Loucy (cell line): ENCODE measurements around the gene TPK1.

ENCODE experiments used
- H2AFZ ChIP-seq: fragments of 200-600 bp; sonication (generic); 2 replicates; pipeline ENCODE4 v1.6.0; 2016; ENCODE audit warnings: antibody characterized with exemption, mild to moderate bottlenecking, low read length, moderate library complexity
- H3F3A ChIP-seq: fragments of 200-600 bp; 2 replicates; pipeline ENCODE4 v1.6.0; 2016; ENCODE audit warnings: antibody characterized with exemption, low read depth, mild to moderate bottlenecking
- H3K27me3 ChIP-seq: fragments of 200-600 bp; sonication (generic); 2 replicates; pipeline ENCODE4 v1.6.1; 2014; ENCODE audit warnings: low read length, mild to moderate bottlenecking; ENCODE audit not compliant: insufficient read depth, poor library complexity, severe bottlenecking
- H3K36me3 ChIP-seq: fragments of 200-600 bp; sonication (generic); 2 replicates; pipeline ENCODE4 v1.6.1; 2016; ENCODE audit warnings: low read length; ENCODE audit not compliant: insufficient read depth
- H3K4me1 ChIP-seq: fragments of 200-600 bp; sonication (generic); 2 replicates; pipeline ENCODE4 v1.5.1; 2014; ENCODE audit warnings: low read length, mild to moderate bottlenecking; ENCODE audit not compliant: insufficient read depth, poor library complexity, severe bottlenecking
- H3K4me2 ChIP-seq: fragments of 200-600 bp; sonication (generic); 2 replicates; pipeline ENCODE4 v1.6.0; 2014; ENCODE audit warnings: antibody characterized with exemption, low read length, low read depth, mild to moderate bottlenecking; ENCODE audit not compliant: poor library complexity, severe bottlenecking
- H3K4me3 ChIP-seq: fragments of 200-600 bp; sonication (generic); 2 replicates; pipeline ENCODE4 v1.5.1; 2014; ENCODE audit warnings: low read length, mild to moderate bottlenecking, mixed read lengths; ENCODE audit not compliant: poor library complexity, severe bottlenecking
- H3K79me2 ChIP-seq: fragments of 200-600 bp; sonication (generic); 2 replicates; pipeline ENCODE4 v1.6.1; 2014; ENCODE audit warnings: low read length; ENCODE audit not compliant: insufficient read depth
- H3K9ac ChIP-seq: fragments of 200-600 bp; sonication (generic); 2 replicates; pipeline ENCODE4 v1.6.0; 2014; ENCODE audit warnings: mild to moderate bottlenecking, low read depth, low read length, moderate library complexity; ENCODE audit not compliant: poor library complexity, severe bottlenecking
- H3K9me2 ChIP-seq: fragments of 200-600 bp; sonication (generic); replicated peaks from 2 replicates; pipeline ENCODE4 v1.6.1; 2016; ENCODE audit warnings: low read depth, low read length, mixed read lengths
- H3K9me3 ChIP-seq: fragments of 200-600 bp; sonication (generic); 2 replicates; pipeline ENCODE4 v1.6.1; 2014; ENCODE audit warnings: mild to moderate bottlenecking, antibody characterized with exemption, low read length, low read depth; ENCODE audit not compliant: insufficient read depth
- H4K20me1 ChIP-seq: fragments of 200-600 bp; sonication (generic); 2 replicates; pipeline ENCODE4 v1.6.0; 2014; ENCODE audit warnings: antibody characterized with exemption, low read length, mild to moderate bottlenecking; ENCODE audit not compliant: insufficient read depth, poor library complexity, severe bottlenecking
- EZH2phosphoT487 ChIP-seq: fragments of 200-600 bp; IDR thresholded peaks from 2 replicates; pipeline ENCODE4 v1.6.1; 2018; ENCODE audit warnings: antibody characterized with exemption, mild to moderate bottlenecking, moderate library complexity, borderline replicate concordance
- TF ChIP-seq, protein P1 (sequence below): fragments of 200-600 bp; sonication (generic); conservative IDR thresholded peaks from 2 replicates; pipeline ENCODE4 v1.5.1; 2014; ENCODE audit warnings: mild to moderate bottlenecking, antibody characterized with exemption, low read length

TPK1 gene

GRCh38 chr7:144410441-144410840 lies 425.4 kb downstream of the TPK1 start:
- Histone ChIP-seq H3K79me2 (no peaks in the 10 kb centered on the region), H3K27me3 (no peaks in the 10 kb centered on the region), H3K4me1 (no peaks in the 10 kb centered on the region), H3K9me3 (no peaks in the 10 kb centered on the region), H3K4me2 (no peak overlapping the region), H3K4me3 (no peak overlapping the region), H3K9me2 (no peaks in the 10 kb centered on the region), H4K20me1 (no peaks in the 10 kb centered on the region), H3K9ac (no peak overlapping the region), H3F3A (no peaks in the 10 kb centered on the region), H2AFZ (no peak overlapping the region), H3K36me3 (no peaks in the 10 kb centered on the region)
- TF ChIP-seq, protein P1, sequence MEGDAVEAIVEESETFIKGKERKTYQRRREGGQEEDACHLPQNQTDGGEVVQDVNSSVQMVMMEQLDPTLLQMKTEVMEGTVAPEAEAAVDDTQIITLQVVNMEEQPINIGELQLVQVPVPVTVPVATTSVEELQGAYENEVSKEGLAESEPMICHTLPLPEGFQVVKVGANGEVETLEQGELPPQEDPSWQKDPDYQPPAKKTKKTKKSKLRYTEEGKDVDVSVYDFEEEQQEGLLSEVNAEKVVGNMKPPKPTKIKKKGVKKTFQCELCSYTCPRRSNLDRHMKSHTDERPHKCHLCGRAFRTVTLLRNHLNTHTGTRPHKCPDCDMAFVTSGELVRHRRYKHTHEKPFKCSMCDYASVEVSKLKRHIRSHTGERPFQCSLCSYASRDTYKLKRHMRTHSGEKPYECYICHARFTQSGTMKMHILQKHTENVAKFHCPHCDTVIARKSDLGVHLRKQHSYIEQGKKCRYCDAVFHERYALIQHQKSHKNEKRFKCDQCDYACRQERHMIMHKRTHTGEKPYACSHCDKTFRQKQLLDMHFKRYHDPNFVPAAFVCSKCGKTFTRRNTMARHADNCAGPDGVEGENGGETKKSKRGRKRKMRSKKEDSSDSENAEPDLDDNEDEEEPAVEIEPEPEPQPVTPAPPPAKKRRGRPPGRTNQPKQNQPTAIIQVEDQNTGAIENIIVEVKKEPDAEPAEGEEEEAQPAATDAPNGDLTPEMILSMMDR = no peak
- no peak for TF ChIP-seq EZH2phosphoT487

DNA sequence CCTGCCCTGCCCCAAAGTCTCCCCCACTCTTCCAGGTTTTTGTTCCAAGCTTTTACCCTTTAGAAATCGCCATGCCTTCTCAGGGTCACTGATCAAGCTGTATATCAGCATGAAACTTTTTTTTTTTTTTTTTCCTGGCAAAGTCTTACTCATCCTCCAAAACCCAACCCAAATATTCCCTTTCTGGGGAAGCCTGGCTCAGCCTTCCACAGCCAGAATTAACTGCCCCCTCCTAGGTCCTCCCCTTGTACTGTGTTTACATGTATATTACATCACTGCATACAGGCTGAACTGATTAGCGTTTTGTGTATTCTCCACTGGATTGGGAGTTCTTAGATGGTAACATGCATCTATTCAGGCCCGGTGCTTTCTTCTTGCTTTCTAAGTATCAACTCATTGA lies 427.7 kb downstream of the TPK1 start:
- H3K4me1 ChIP-seq = no peaks in the 10 kb centered on the region
- H3K27me3 ChIP-seq = no peaks in the 10 kb centered on the region
- no peaks in the 10 kb centered on the region for H3K9me2 ChIP-seq
- no peak overlapping the region for H3K9ac ChIP-seq
- H3K79me2 ChIP-seq = no peaks in the 10 kb centered on the region
- no peak overlapping the region for H3K4me2 ChIP-seq
- H3F3A ChIP-seq = no peaks in the 10 kb centered on the region
- no peaks in the 10 kb centered on the region for H3K36me3 ChIP-seq
- no peaks in the 10 kb centered on the region for H3K9me3 ChIP-seq
- no peaks in the 10 kb centered on the region for H4K20me1 ChIP-seq
- TF ChIP-seq, protein P1 = no peak
- TF ChIP-seq EZH2phosphoT487 = no peak
- H3K4me3 ChIP-seq = no peak overlapping the region
- no peak overlapping the region for H2AFZ ChIP-seq

DNA sequence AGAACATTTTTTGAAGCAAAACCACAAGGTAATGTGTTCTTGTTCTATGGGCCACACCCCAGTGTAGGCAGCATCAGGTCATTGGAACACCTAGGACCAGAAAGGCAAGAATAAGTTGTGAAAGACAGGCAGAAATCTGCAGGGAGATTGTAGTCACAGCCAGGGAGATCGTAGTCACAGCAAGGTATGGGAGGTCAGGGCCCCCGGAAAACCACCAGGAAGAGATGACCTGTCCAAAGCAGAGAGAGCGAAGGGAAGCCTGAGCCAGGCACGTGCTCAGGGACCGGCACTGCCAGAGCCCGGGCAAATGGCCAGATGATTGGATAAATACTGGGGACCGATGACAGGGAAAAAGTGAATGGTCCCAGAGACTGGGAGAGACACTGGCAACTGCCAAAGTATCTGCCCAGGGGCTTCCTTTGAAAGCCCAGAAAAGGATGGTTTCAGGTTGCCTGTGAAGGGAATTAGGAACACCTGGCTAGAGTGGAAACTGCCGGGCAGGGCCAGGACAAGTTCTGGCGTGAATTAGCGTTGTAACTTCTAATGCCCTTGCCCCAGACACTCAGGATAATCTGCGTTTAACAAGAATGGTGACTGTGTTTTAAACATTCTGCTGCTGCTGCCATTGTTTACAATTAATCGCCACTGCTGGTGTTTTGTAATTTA lies 428.5 kb downstream of the TPK1 start:
- Histone ChIP-seq H3F3A (no peaks in the 10 kb centered on the region), H3K79me2 (no peaks in the 10 kb centered on the region), H4K20me1 (no peaks in the 10 kb centered on the region), H3K36me3 (no peaks in the 10 kb centered on the region), H3K4me2 (no peak overlapping the region), H3K9me2 (no peaks in the 10 kb centered on the region), H3K9me3 (no peaks in the 10 kb centered on the region), H2AFZ (no peak overlapping the region), H3K9ac (no peak overlapping the region), H3K4me1 (no peaks in the 10 kb centered on the region), H3K4me3 (no peak overlapping the region), H3K27me3 (no peaks in the 10 kb centered on the region)
- TF ChIP-seq, protein P1 = no peak
- TF ChIP-seq EZH2phosphoT487 = no peak
